ENCODE data around the gene VSIG10L. TPM values are rescaled to one million over a fixed set of nuclear protein-coding genes. Genes with fewer than 3 reads are reported as not detected.
A peak's percentile ranks its signal among the peaks of the same experiment; 100 is the strongest.

The VSIG10L gene
- total RNA-seq, 1 experiment from 2014 or later, result 11.6 TPM

DNA sequence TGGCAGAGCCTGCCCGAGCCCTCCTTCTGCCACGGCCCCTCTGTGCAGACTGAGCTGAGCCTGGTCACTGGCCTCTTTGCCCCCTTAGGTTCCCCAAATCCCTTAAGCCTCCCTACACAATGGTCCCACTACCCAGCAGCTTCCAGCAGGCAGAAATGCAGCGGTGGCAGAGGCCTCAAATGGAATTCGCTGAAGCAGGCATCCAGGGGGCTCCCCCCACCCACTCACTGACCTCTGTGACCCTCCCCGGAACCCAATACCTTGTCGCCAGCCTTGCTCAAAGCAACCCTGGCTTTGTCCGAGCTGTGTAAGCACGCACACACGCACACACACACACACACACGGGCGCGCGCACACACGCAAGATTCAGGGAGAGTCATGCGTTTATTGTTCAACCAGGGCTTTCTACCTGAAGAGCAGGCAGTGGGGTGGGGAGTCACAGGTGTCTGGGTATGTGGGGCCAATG, 46.0 kb upstream of the VSIG10L start, which contains the start of gene LIM2:
Gene LIM2, minus strand, starts transcription at position 51 of the 466 bp plus-strand sequence. CDS start 531 bp downstream, outside the sequence.
- ChIA-PET POLR2A (interaction anchor here (1.0 kb wide), 1 partner anchor 20 kb away, joined by 4 read pairs; no protein-coding TSS in a partner anchor), CTCF (interaction anchor here (1.0 to 1.5 kb wide), 3 partner anchors 10 to 92 kb away, joined by 3 to 4 read pairs (median 3); no protein-coding TSS in a partner anchor)
- no peak for ATAC-seq
- no peak within 1 kb of the TSS for H3K4me3 Mint-ChIP-seq
- no peaks in the 10 kb centered on the region for H3K36me3 Mint-ChIP-seq
- DNase-seq (ENCODE audit: low spot score), result no peak
- H3K27me3 Mint-ChIP-seq (ENCODE audit: low read depth), result peaks cover 2% of the 10 kb centered on the region
- peaks cover 19% of the 10 kb centered on the region for H3K4me1 Mint-ChIP-seq
- TF ChIP-seq GABPB1 (CRISPR knock-in tag; IDR thresholded peaks at IDR 0.05) (peak; percentile 73; the same call in 1 of the 2 replicates), ARID4B (CRISPR knock-in tag; IDR thresholded peaks at IDR 0.05; ENCODE audit: borderline replicate concordance) (no peak)
- H3K9me3 Mint-ChIP-seq, result no peaks in the 10 kb centered on the region
- H3K27ac Mint-ChIP-seq, result no peak within 1 kb of the TSS

GRCh38 chr19:51386882-51387520, 45.1 kb upstream of the VSIG10L start:
- H3K36me3 Mint-ChIP-seq, result no peaks in the 10 kb centered on the region; the same call in 1 of the 2 replicates
- H3K4me1 Mint-ChIP-seq, result peaks cover 17% of the 10 kb centered on the region
- peaks cover 2% of the 10 kb centered on the region for H3K27me3 Mint-ChIP-seq (ENCODE audit: low read depth)
- H3K27ac Mint-ChIP-seq, result no peak overlapping the region
- ATAC-seq (no peak), DNase-seq (ENCODE audit: low spot score) (no peak)
- H3K9me3 Mint-ChIP-seq, result peaks cover 6% of the 10 kb centered on the region
- ChIA-PET CTCF (interaction anchor here (1.5 kb wide), 1 partner anchor 48 kb away, joined by 3 read pairs; no protein-coding TSS in a partner anchor), POLR2A (no interaction called here)
- H3K4me3 Mint-ChIP-seq, result no peak overlapping the region
- no peak for TF ChIP-seq MYBL2 (CRISPR knock-in tag; IDR thresholded peaks at IDR 0.05)
- TF ChIP-seq, protein P1, sequence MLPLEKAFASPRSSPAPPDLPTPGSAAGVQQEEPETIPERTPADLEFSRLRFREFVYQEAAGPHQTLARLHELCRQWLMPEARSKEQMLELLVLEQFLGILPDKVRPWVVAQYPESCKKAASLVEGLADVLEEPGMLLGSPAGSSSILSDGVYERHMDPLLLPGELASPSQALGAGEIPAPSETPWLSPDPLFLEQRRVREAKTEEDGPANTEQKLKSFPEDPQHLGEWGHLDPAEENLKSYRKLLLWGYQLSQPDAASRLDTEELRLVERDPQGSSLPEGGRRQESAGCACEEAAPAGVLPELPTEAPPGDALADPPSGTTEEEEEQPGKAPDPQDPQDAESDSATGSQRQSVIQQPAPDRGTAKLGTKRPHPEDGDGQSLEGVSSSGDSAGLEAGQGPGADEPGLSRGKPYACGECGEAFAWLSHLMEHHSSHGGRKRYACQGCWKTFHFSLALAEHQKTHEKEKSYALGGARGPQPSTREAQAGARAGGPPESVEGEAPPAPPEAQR (CRISPR knock-in tag; IDR thresholded peaks at IDR 0.05), result no peak
- TF ChIP-seq HMGA2 (CRISPR knock-in tag; IDR thresholded peaks at IDR 0.05), result no peak
- TF ChIP-seq, protein P2, sequence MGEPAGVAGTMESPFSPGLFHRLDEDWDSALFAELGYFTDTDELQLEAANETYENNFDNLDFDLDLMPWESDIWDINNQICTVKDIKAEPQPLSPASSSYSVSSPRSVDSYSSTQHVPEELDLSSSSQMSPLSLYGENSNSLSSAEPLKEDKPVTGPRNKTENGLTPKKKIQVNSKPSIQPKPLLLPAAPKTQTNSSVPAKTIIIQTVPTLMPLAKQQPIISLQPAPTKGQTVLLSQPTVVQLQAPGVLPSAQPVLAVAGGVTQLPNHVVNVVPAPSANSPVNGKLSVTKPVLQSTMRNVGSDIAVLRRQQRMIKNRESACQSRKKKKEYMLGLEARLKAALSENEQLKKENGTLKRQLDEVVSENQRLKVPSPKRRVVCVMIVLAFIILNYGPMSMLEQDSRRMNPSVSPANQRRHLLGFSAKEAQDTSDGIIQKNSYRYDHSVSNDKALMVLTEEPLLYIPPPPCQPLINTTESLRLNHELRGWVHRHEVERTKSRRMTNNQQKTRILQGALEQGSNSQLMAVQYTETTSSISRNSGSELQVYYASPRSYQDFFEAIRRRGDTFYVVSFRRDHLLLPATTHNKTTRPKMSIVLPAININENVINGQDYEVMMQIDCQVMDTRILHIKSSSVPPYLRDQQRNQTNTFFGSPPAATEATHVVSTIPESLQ (CRISPR knock-in tag; IDR thresholded peaks at IDR 0.05), result no peak
- TF ChIP-seq NFE2L1 (CRISPR knock-in tag; IDR thresholded peaks at IDR 0.05), result no peak
- TF ChIP-seq, protein P3, sequence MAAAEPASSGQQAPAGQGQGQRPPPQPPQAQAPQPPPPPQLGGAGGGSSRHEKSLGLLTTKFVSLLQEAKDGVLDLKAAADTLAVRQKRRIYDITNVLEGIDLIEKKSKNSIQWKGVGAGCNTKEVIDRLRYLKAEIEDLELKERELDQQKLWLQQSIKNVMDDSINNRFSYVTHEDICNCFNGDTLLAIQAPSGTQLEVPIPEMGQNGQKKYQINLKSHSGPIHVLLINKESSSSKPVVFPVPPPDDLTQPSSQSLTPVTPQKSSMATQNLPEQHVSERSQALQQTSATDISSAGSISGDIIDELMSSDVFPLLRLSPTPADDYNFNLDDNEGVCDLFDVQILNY (CRISPR knock-in tag; IDR thresholded peaks at IDR 0.05), result no peak
- TF ChIP-seq ARID4B (CRISPR knock-in tag; IDR thresholded peaks at IDR 0.05; ENCODE audit: borderline replicate concordance), result no peak
- no peak for TF ChIP-seq OVOL2 (CRISPR knock-in tag; IDR thresholded peaks at IDR 0.05; ENCODE audit: borderline replicate concordance)
- TF ChIP-seq, protein P4, sequence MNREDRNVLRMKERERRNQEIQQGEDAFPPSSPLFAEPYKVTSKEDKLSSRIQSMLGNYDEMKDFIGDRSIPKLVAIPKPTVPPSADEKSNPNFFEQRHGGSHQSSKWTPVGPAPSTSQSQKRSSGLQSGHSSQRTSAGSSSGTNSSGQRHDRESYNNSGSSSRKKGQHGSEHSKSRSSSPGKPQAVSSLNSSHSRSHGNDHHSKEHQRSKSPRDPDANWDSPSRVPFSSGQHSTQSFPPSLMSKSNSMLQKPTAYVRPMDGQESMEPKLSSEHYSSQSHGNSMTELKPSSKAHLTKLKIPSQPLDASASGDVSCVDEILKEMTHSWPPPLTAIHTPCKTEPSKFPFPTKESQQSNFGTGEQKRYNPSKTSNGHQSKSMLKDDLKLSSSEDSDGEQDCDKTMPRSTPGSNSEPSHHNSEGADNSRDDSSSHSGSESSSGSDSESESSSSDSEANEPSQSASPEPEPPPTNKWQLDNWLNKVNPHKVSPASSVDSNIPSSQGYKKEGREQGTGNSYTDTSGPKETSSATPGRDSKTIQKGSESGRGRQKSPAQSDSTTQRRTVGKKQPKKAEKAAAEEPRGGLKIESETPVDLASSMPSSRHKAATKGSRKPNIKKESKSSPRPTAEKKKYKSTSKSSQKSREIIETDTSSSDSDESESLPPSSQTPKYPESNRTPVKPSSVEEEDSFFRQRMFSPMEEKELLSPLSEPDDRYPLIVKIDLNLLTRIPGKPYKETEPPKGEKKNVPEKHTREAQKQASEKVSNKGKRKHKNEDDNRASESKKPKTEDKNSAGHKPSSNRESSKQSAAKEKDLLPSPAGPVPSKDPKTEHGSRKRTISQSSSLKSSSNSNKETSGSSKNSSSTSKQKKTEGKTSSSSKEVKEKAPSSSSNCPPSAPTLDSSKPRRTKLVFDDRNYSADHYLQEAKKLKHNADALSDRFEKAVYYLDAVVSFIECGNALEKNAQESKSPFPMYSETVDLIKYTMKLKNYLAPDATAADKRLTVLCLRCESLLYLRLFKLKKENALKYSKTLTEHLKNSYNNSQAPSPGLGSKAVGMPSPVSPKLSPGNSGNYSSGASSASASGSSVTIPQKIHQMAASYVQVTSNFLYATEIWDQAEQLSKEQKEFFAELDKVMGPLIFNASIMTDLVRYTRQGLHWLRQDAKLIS (CRISPR knock-in tag; IDR thresholded peaks at IDR 0.05; ENCODE audit: borderline replicate concordance), result no peak
- TF ChIP-seq, protein P5, sequence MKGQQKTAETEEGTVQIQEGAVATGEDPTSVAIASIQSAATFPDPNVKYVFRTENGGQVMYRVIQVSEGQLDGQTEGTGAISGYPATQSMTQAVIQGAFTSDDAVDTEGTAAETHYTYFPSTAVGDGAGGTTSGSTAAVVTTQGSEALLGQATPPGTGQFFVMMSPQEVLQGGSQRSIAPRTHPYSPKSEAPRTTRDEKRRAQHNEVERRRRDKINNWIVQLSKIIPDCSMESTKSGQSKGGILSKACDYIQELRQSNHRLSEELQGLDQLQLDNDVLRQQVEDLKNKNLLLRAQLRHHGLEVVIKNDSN (CRISPR knock-in tag; IDR thresholded peaks at IDR 0.05), result no peak
- TF ChIP-seq SMAD4 (CRISPR knock-in tag; IDR thresholded peaks at IDR 0.05), result no peak
- TF ChIP-seq FOXP1 (CRISPR knock-in tag; IDR thresholded peaks at IDR 0.05; ENCODE audit: borderline replicate concordance), result no peak
- TF ChIP-seq CREB1 (CRISPR knock-in tag; IDR thresholded peaks at IDR 0.05), result no peak

All from WTC11 (cell line).